K562 treated with DMSO at 1 percent for 4 hours (cell line): Measurements from ENCODE around the gene CAPN2. TPM values are rescaled to one million over a fixed set of nuclear protein-coding genes. Genes with fewer than 3 reads are reported as not detected.

Source experiments
- total RNA-seq: library from RNA; unstranded; fragments of 300-600 nt; gene quantifications from 2 replicates; pipeline ENCODE4 v1.2.3, GENCODE V29; 2022; ENCODE audit not compliant: insufficient read depth

The CAPN2 gene
- total RNA-seq = 69.0 and 70.7 TPM in 2 replicates

GRCh38 chr1:223712194-223712849, at the start of gene CAPN2:
Gene CAPN2, plus strand, starts transcription at chr1:223712539. Its CDS starts 102 bp downstream, at chr1:223712641.

GRCh38 chr1:223665592-223666312, 46.6 kb upstream of the CAPN2 start, which contains the start of gene CAPN8:
Gene CAPN8, minus strand, starts transcription at chr1:223665701. Its CDS starts 55 bp downstream, at chr1:223665646.

Other genes starting within 250 kb of the CAPN2 start
- gene CAPN8, start 46.8 kb upstream of the CAPN2 start, total RNA-seq = not detected in 2 replicates
- gene TP53BP2, start 133.4 kb downstream of the CAPN2 start, total RNA-seq = 24.9 and 29.2 TPM in 2 replicates